Right lobe of liver (tissue), 4 donors: ENCODE measurements around the gene ANTXR1.

Experiments
- POLR2A ChIP-seq: fragments of 450-650 bp; IDR thresholded peaks from one replicate; pipeline ENCODE4 v1.6.1; 2017; ENCODE audit warnings: antibody characterized with exemption, mild to moderate bottlenecking
- TF ChIP-seq, protein P1 (sequence below), 4 donors: fragments of 200-600 bp in 3 of 4; fragments of 450-650 bp in 1 of 4; IDR thresholded peaks; one replicate each; pipeline versions ENCODE4 v1.5.1 to v1.8.0; 2016 to 2022; ENCODE audit warnings: antibody characterized with exemption in 4 of 4, mild to moderate bottlenecking in 2 of 4
- donor health status: DM: no; HTN: no; CAD: no.
- donor health status: DM: no; HTN: no; CAD: no.
- donor health status: DM: no; HTN: yes; CAD: no.

DNA sequence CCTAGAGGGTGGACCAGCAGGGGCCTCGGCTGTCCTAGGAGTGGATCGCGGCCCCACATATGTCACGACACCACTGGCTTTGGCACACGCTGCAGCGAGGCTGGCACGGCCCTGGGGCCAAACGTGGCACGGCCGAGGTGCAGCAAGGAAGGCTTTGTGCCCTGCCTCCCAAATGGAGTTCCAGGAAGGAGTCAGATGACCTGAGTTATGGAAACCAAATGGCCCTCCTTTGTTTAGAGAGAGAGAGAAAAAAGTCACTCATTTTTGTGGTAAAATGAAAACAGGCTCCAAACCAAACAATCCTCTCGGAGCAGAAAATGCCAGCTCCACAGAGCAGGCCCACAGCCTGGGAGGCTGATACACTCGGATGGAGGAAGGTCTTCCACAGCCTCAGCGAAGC is 105.6 kb downstream of the ANTXR1 start:
- TF ChIP-seq, protein P1, sequence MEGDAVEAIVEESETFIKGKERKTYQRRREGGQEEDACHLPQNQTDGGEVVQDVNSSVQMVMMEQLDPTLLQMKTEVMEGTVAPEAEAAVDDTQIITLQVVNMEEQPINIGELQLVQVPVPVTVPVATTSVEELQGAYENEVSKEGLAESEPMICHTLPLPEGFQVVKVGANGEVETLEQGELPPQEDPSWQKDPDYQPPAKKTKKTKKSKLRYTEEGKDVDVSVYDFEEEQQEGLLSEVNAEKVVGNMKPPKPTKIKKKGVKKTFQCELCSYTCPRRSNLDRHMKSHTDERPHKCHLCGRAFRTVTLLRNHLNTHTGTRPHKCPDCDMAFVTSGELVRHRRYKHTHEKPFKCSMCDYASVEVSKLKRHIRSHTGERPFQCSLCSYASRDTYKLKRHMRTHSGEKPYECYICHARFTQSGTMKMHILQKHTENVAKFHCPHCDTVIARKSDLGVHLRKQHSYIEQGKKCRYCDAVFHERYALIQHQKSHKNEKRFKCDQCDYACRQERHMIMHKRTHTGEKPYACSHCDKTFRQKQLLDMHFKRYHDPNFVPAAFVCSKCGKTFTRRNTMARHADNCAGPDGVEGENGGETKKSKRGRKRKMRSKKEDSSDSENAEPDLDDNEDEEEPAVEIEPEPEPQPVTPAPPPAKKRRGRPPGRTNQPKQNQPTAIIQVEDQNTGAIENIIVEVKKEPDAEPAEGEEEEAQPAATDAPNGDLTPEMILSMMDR (IDR thresholded peaks at IDR 0.05): no peak
- TF ChIP-seq POLR2A: no peak
